C4-2B (cell line): ENCODE results near the gene PIKFYVE.

Experiments
- ZFX ChIP-seq: fragments of 450-650 bp; IDR thresholded peaks from 2 replicates; pipeline ENCODE4 v1.6.1; 2017
- TF ChIP-seq, protein P1 (sequence below): fragments of 450-650 bp; conservative IDR thresholded peaks from 2 replicates; pipeline ENCODE4 v1.5.1; 2017; ENCODE audit warnings: mild to moderate bottlenecking

- TF ChIP-seq, protein P1, sequence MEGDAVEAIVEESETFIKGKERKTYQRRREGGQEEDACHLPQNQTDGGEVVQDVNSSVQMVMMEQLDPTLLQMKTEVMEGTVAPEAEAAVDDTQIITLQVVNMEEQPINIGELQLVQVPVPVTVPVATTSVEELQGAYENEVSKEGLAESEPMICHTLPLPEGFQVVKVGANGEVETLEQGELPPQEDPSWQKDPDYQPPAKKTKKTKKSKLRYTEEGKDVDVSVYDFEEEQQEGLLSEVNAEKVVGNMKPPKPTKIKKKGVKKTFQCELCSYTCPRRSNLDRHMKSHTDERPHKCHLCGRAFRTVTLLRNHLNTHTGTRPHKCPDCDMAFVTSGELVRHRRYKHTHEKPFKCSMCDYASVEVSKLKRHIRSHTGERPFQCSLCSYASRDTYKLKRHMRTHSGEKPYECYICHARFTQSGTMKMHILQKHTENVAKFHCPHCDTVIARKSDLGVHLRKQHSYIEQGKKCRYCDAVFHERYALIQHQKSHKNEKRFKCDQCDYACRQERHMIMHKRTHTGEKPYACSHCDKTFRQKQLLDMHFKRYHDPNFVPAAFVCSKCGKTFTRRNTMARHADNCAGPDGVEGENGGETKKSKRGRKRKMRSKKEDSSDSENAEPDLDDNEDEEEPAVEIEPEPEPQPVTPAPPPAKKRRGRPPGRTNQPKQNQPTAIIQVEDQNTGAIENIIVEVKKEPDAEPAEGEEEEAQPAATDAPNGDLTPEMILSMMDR = no peak
- no peak for TF ChIP-seq ZFX
Measured at GRCh38 chr2:208389940-208390339, 123.9 kb downstream of the PIKFYVE start.
